ENCODE results near the gene RTN4RL2. TPM values are rescaled to one million over a fixed set of nuclear protein-coding genes. Genes with fewer than 3 reads are reported as not detected.

RTN4RL2 gene
- polyA plus RNA-seq, 1 donor from 2014 or later: 0.66 TPM

DNA sequence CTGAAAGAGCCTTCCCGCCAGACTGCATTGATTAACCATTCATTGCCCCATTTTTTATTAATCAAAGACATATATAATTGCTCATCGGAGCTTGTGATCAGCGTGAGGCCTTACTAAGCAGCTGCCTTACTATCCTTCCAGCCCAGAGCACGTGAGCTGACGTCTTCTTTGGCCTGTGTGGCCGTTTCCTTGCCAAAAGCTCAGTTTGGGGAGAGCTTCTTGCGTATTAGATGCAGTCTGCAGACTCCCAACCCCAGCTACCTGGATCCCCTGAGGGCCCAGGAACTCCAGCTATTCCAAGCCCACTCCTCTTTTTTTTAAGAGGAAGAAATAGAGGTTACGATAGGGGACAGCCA lies 32.6 kb upstream of the RTN4RL2 start:
- no peak overlapping the region for H3K4me3 ChIP-seq (ENCODE audit: low read length)
- no peaks in the 10 kb centered on the region for H3K36me3 ChIP-seq (ENCODE audit: insufficient read depth, low read length)
- peaks cover 4% of the 10 kb centered on the region for H3K27me3 ChIP-seq (ENCODE audit: insufficient read depth, low read depth, low read length)
- no peaks in the 10 kb centered on the region for H3K79me2 ChIP-seq (replicated peaks; ENCODE audit: insufficient read depth, low read length)
- H3F3A ChIP-seq (ENCODE audit: insufficient read depth, low read length, poor library complexity, severe bottlenecking): no peaks in the 10 kb centered on the region
- H3K9me3 ChIP-seq (ENCODE audit: low read length): no peaks in the 10 kb centered on the region
- no peaks in the 10 kb centered on the region for H4K20me1 ChIP-seq (ENCODE audit: insufficient read depth)
- TF ChIP-seq RAD21 (conservative IDR thresholded peaks at IDR 0.05) (no peak), EP300 (conservative IDR thresholded peaks at IDR 0.05; ENCODE audit: poor library complexity, severe bottlenecking) (no peak), TAF1 (IDR thresholded peaks at IDR 0.05; ENCODE audit: low read depth) (no peak)
- no peak overlapping the region for H3K27ac ChIP-seq (ENCODE audit: low read length)
- no peak overlapping the region for H2AFZ ChIP-seq (ENCODE audit: low read depth, low read length)
- H3K9me2 ChIP-seq (ENCODE audit: insufficient read depth, low read length): no peaks in the 10 kb centered on the region
- no peak overlapping the region for H3K4me2 ChIP-seq (ENCODE audit: low read length)
- no peak overlapping the region for H3K9ac ChIP-seq (ENCODE audit: low read length)

DNA sequence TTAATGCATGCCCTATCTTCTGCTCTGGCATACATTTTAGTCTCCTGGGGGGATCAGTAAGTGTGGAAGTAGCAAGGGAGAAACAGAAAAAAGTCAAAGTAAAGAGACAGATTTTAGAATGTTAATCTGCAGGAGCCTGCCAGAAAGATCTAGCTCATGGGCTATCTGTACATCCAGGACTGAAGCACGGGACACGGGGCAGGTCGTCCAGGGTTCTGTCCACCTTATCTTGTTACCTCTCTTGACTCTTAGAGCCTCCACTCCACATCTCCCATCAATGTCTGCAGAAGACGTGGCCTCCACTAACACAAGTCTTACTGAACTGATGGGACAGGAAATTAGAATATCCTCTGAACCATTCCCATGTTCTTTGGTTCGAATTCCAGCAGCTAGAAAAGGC lies 31.7 kb upstream of the RTN4RL2 start:
- TF ChIP-seq SMC3 (conservative IDR thresholded peaks at IDR 0.05; ENCODE audit: poor library complexity): no peak
- no peak for TF ChIP-seq MXI1 (conservative IDR thresholded peaks at IDR 0.05; ENCODE audit: poor library complexity, severe bottlenecking)
- TF ChIP-seq POLR2AphosphoS5 (IDR thresholded peaks at IDR 0.05): no peak
- TF ChIP-seq, protein P1, sequence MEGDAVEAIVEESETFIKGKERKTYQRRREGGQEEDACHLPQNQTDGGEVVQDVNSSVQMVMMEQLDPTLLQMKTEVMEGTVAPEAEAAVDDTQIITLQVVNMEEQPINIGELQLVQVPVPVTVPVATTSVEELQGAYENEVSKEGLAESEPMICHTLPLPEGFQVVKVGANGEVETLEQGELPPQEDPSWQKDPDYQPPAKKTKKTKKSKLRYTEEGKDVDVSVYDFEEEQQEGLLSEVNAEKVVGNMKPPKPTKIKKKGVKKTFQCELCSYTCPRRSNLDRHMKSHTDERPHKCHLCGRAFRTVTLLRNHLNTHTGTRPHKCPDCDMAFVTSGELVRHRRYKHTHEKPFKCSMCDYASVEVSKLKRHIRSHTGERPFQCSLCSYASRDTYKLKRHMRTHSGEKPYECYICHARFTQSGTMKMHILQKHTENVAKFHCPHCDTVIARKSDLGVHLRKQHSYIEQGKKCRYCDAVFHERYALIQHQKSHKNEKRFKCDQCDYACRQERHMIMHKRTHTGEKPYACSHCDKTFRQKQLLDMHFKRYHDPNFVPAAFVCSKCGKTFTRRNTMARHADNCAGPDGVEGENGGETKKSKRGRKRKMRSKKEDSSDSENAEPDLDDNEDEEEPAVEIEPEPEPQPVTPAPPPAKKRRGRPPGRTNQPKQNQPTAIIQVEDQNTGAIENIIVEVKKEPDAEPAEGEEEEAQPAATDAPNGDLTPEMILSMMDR (IDR thresholded peaks at IDR 0.05; ENCODE audit: poor library complexity, severe bottlenecking): no peak
- TF ChIP-seq EP300 (conservative IDR thresholded peaks at IDR 0.05; ENCODE audit: poor library complexity, severe bottlenecking): no peak
- no peak for TF ChIP-seq RAD21 (conservative IDR thresholded peaks at IDR 0.05)
- no peak for TF ChIP-seq TAF1 (IDR thresholded peaks at IDR 0.05; ENCODE audit: low read depth)
- TF ChIP-seq EZH2 (IDR thresholded peaks at IDR 0.05; ENCODE audit: borderline replicate concordance, insufficient read depth, low read length, poor library complexity, severe bottlenecking): no peak
- TF ChIP-seq, protein P2, sequence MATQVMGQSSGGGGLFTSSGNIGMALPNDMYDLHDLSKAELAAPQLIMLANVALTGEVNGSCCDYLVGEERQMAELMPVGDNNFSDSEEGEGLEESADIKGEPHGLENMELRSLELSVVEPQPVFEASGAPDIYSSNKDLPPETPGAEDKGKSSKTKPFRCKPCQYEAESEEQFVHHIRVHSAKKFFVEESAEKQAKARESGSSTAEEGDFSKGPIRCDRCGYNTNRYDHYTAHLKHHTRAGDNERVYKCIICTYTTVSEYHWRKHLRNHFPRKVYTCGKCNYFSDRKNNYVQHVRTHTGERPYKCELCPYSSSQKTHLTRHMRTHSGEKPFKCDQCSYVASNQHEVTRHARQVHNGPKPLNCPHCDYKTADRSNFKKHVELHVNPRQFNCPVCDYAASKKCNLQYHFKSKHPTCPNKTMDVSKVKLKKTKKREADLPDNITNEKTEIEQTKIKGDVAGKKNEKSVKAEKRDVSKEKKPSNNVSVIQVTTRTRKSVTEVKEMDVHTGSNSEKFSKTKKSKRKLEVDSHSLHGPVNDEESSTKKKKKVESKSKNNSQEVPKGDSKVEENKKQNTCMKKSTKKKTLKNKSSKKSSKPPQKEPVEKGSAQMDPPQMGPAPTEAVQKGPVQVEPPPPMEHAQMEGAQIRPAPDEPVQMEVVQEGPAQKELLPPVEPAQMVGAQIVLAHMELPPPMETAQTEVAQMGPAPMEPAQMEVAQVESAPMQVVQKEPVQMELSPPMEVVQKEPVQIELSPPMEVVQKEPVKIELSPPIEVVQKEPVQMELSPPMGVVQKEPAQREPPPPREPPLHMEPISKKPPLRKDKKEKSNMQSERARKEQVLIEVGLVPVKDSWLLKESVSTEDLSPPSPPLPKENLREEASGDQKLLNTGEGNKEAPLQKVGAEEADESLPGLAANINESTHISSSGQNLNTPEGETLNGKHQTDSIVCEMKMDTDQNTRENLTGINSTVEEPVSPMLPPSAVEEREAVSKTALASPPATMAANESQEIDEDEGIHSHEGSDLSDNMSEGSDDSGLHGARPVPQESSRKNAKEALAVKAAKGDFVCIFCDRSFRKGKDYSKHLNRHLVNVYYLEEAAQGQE (IDR thresholded peaks at IDR 0.05; ENCODE audit: borderline replicate concordance): no peak
- Histone ChIP-seq H3K79me2 (replicated peaks; ENCODE audit: insufficient read depth, low read length) (no peaks in the 10 kb centered on the region), H3K9me3 (ENCODE audit: low read length) (no peaks in the 10 kb centered on the region), H3F3A (ENCODE audit: insufficient read depth, low read length, poor library complexity, severe bottlenecking) (no peaks in the 10 kb centered on the region), H3K36me3 (ENCODE audit: insufficient read depth, low read length) (no peaks in the 10 kb centered on the region), H3K9me2 (ENCODE audit: insufficient read depth, low read length) (no peaks in the 10 kb centered on the region), H3K9ac (ENCODE audit: low read length) (no peak overlapping the region), H2AFZ (ENCODE audit: low read depth, low read length) (no peak overlapping the region), H4K20me1 (ENCODE audit: insufficient read depth) (no peaks in the 10 kb centered on the region), H3K4me2 (ENCODE audit: low read length) (no peak overlapping the region), H3K27me3 (ENCODE audit: insufficient read depth, low read depth, low read length) (peaks cover 4% of the 10 kb centered on the region), H3K4me3 (ENCODE audit: low read length) (no peak overlapping the region), H3K27ac (ENCODE audit: low read length) (no peak overlapping the region)

DNA sequence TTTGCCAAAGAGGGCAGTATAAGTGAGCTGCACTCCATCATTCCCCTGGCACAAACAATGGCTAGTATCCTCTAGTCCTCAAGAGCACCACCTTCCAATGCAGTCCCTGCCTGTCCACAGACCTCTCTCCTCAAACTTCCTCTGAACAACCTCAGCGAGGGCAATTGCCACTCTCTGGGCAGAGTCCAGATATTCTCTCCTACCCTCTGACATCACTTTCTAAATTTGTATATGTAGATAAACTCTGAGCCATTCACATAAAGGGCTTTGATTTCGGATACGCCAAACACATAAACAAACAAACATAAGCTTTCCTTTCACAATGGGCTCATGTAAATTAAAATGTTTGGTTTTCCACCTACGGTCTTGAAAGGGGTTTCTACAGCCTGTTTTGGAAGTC lies 30.4 kb upstream of the RTN4RL2 start:
- H3F3A ChIP-seq (ENCODE audit: insufficient read depth, low read length, poor library complexity, severe bottlenecking): no peaks in the 10 kb centered on the region
- H3K4me2 ChIP-seq (ENCODE audit: low read length): no peak overlapping the region
- H3K79me2 ChIP-seq (replicated peaks; ENCODE audit: insufficient read depth, low read length): no peaks in the 10 kb centered on the region
- no peaks in the 10 kb centered on the region for H4K20me1 ChIP-seq (ENCODE audit: insufficient read depth)
- no peaks in the 10 kb centered on the region for H3K9me2 ChIP-seq (ENCODE audit: insufficient read depth, low read length)
- no peaks in the 10 kb centered on the region for H3K36me3 ChIP-seq (ENCODE audit: insufficient read depth, low read length)
- no peak overlapping the region for H3K27ac ChIP-seq (ENCODE audit: low read length)
- H3K27me3 ChIP-seq (ENCODE audit: insufficient read depth, low read depth, low read length): peaks cover 4% of the 10 kb centered on the region
- no peaks in the 10 kb centered on the region for H3K9me3 ChIP-seq (ENCODE audit: low read length)
- no peak overlapping the region for H2AFZ ChIP-seq (ENCODE audit: low read depth, low read length)
- H3K9ac ChIP-seq (ENCODE audit: low read length): no peak overlapping the region
- no peak overlapping the region for H3K4me3 ChIP-seq (ENCODE audit: low read length)
- no peak for TF ChIP-seq SMC3 (conservative IDR thresholded peaks at IDR 0.05; ENCODE audit: poor library complexity)
- TF ChIP-seq EZH2 (IDR thresholded peaks at IDR 0.05; ENCODE audit: borderline replicate concordance, insufficient read depth, low read length, poor library complexity, severe bottlenecking): no peak
- TF ChIP-seq RAD21 (conservative IDR thresholded peaks at IDR 0.05): no peak
- TF ChIP-seq MXI1 (conservative IDR thresholded peaks at IDR 0.05; ENCODE audit: poor library complexity, severe bottlenecking): no peak
- TF ChIP-seq, protein P2 (IDR thresholded peaks at IDR 0.05; ENCODE audit: borderline replicate concordance): no peak
- no peak for TF ChIP-seq EP300 (conservative IDR thresholded peaks at IDR 0.05; ENCODE audit: poor library complexity, severe bottlenecking)
